Gastrocnemius medialis (tissue), 4 donors: ENCODE measurements around the gene PAX6.

Experiments
- POLR2A ChIP-seq, 2 donors: fragments of 450-650 bp; IDR thresholded peaks; one replicate each; pipeline ENCODE4 v1.6.1; 2017; ENCODE audit warnings: antibody characterized with exemption in 2 of 2, mild to moderate bottlenecking in 2 of 2, moderate library complexity in 2 of 2
- TF ChIP-seq, protein P1 (sequence below), 5 experiments: fragments of 450-650 bp in 3 of 5; fragments of 200-600 bp in 2 of 5; sonication (generic) in 2 of 5; IDR thresholded peaks in 4 of 5; conservative IDR thresholded peaks in 1 of 5; 1 replicate in 4 of 5; 2 replicates in 1 of 5; pipeline ENCODE4 v1.5.1; 2016 to 2019; ENCODE audit warnings: antibody characterized with exemption in 5 of 5, mild to moderate bottlenecking in 3 of 5, moderate library complexity in 3 of 5

DNA sequence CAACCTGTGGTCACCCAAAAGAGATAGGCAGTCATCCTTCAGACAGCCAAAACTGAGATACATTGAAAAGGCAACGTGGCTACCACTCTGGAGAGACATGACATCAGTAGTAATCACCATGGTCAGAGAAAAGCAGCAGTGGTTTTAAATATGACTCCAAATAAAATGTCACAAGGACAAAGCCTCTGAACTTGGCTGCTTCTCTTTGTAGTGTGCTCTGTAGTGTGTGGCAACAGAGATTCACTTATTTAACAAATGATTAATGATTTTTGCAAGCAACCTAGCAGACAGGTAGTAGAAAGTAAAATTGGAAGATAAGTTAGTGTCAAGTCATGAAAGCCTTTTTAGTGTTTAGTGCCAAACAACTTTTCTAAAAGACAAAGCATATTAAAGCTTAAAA is 63.5 kb downstream of the PAX6 start:
- TF ChIP-seq, protein P1, sequence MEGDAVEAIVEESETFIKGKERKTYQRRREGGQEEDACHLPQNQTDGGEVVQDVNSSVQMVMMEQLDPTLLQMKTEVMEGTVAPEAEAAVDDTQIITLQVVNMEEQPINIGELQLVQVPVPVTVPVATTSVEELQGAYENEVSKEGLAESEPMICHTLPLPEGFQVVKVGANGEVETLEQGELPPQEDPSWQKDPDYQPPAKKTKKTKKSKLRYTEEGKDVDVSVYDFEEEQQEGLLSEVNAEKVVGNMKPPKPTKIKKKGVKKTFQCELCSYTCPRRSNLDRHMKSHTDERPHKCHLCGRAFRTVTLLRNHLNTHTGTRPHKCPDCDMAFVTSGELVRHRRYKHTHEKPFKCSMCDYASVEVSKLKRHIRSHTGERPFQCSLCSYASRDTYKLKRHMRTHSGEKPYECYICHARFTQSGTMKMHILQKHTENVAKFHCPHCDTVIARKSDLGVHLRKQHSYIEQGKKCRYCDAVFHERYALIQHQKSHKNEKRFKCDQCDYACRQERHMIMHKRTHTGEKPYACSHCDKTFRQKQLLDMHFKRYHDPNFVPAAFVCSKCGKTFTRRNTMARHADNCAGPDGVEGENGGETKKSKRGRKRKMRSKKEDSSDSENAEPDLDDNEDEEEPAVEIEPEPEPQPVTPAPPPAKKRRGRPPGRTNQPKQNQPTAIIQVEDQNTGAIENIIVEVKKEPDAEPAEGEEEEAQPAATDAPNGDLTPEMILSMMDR (IDR thresholded peaks at IDR 0.05 in 4 of 5, conservative IDR thresholded peaks at IDR 0.05 in 1 of 5) = no peak
- TF ChIP-seq POLR2A (IDR thresholded peaks at IDR 0.05) = no peak
